NCI-H2227 (cell line): ENCODE data around the gene KIF16B.

Experiments used
- DNase-seq: peaks from one replicate; lab custom pipeline; 2025; ENCODE audit not compliant: unreplicated experiment; lab: John Stamatoyannopoulos, UW

Gene KIF16B

DNA sequence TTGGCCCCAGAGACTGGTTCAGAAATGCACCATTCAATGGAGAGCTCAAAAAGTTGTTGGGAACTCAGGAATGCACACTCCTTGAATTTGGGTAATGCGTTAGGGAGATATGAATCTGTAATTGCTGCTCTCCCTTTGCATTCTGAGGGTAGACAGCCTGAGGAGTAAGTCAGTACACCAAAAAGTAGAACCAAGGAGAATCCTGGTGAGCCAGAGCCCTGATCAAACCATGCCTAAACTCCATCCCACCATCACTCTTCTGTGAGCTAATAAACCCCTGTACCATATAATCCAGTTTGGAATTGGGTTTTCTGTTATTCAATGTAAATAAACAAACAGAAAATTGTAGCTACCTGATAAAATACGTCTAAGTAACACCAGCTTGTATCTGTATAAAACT lies 90.2 kb downstream of the KIF16B start:
- no peak for DNase-seq

DNA sequence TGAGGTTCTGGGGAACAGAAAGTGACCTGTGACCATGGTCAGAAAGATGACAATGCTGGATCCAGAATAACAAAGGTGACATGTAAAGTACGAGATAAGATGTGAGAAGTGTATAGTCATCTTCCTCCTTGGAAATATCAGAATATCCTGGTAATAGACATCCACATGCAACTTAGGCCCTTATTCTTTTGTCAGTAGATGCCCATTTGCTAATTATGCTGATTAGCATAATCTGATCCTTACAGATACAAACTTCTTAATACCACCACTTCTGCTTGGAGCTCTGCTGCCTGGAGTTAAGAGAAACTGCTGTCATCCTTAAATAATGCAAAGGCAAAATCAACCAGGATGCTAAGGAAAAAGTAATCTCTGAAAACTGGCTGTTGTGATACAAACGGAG lies 91.3 kb downstream of the KIF16B start:
- no peak for DNase-seq

DNA sequence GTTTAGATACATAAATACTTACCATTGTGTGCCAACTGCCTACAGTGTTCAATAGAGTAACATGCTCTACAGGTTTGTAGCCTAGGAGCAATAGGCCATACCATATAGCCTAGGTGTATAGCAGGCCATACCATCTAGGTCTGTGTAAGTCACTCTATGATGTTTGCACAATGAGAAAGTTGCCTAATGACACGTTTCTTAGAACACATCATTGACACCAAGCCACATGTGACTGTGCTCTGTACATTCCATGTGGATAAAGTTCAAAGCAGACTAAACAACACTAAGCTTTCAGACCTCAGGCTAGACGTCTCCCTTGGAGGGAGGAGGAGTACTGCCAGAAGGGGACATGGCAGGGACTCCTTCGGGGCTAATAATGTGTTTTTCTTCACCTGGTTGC lies 93.6 kb downstream of the KIF16B start:
- DNase-seq = no peak

DNA sequence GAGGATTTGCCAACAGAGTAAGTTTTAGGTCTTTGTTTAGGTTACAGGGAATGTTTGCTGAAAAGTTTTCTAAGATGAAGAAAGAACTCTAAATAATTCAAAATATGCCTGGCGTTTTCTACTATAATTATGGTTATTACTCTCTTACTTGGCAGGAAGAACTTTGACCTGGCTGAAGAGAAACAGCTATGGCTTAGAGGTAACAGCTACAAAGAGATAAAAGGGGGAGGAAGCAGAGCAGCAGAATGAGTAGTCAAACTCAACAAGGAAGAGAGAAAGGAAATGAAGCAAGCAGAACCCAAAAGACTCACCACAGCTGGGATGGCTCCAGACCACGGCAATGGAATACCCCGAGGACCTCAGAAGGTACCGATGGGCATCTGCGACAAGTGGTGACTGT lies 95.6 kb downstream of the KIF16B start:
- no peak for DNase-seq

DNA sequence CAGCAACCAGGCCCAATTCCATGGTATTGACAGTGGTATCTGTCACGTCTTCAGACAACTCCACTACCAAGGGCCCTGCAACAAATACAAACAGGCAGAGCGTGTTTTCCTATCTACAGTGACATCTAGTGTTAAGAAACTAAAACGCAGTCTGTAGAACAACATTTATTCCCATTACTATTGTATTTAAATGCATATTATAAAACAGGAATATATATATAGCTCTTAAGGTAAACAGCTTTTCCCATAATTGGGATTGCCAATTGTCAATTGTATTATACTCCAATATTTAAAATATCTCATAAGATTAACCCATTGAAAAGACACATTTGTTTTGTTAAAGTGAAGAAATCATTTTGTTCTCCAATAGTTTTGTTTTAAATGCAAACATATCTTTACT lies 97.2 kb downstream of the KIF16B start:
- DNase-seq = peak; percentile 67

DNA sequence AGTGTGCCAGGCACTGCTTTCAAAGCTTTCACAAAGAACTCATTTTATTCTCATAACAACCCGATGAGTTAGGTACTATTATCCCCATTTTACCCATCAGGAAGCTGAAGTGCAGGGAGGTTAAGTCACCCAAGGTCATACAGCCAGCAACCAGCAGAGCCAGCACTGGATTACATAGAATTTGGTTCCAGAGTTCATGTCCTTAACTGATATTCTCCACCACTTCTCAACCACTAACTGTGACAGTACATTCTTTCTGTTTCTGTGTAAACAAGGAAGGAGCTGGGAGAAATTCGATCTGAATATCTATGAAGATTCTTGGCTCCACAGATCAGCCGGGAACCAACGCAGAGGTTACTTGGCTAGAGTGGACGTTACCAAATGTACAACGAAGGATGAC lies 98.0 kb downstream of the KIF16B start:
- DNase-seq = peak; percentile 6

DNA sequence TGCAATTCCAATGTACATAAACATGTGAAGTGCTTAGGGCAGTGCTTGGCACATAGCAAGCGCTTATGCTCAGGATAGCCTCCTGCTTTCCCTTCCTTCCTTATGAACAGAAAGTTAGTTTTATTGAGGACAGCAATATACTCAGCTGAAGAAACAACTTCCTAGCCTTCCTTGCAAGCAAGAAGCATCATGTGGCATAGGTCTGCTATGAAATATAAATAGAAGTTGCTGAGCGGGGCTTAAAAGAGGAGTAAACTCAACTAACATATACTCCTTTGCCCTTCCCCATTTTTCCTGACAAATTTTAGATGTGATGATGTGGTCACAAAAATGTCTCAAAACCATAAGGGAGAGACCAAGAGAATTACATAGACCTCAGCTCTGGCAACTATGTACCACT lies 98.9 kb downstream of the KIF16B start:
- no peak for DNase-seq

DNA sequence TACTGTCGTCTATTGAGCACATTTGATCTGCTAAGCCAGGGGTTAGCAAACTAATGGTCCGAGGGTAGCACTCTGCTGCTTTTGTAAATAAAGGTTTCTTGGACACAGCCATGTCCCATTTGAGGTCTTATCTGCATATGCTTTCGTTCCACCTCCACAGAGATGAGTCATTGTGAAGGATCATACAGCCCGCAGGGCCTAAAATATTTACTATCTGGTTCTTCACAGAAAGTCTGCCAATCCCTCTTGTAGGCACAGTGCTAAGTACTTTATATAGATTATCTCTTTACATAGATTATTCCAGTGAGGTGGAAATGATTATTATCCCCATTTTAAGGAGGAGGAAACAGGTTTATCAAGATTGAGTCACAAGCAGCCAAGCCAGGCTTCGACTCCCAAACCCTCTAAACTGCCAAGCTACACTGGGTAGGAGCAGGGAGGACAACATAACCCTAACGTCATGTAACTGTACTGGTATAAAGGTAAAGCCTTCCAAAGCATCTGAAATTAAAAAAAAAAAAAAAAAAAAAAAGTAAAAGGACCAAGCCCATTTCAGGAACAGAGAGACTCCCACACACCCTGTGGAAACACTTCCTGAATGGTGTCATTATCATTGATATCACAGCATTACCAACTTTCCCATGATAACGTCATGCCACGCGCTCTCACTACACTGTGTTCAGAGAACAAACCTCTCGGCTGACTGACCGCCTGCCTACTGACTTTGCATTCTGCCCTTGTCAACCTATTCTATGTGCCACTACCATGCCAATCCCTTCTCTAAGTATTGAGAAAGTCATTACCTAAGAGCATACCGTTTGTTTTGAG lies 101.0 kb downstream of the KIF16B start:
- no peak for DNase-seq

DNA sequence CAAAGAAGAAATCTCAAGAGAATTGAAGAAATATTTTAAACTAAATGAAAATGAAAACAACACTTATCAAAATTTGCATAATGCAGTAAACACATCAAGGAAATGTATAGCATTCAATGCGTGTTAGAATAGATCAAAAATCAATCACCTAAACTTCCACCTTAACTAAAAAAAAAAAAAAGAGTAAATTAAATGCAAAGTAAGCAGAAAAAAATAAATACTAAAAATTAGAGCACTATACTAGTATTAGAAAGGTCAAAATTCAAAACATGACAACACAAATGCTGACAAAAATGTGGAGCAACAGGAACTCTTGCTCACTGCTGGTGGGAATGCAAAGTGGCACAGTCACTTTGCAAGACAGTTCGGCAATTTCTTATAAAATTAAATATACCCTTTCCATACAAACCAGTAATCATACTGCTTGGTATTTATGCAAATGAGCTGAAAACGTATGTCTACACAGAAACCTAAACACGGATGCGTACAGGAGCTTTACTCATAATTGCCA lies 103.8 kb downstream of the KIF16B start:
- DNase-seq = no peak

DNA sequence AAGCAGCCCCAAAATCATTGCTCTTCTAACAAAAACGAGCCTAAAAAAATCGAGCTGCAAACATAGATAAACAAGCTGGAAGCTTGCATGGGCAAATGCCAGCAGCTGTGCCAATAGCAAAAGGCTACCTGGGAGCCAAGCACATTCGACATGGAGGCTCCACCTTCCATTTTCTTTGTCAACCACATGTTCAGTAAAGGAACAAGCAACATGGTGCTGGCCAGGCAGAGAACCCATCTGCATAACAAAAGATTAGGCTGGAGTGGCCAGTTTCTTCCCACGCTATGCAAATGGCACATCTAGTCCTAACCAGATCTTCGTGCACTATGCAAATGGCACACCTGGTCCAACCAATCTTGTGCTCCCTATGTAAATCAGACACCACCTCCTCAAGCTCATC lies 110.5 kb downstream of the KIF16B start:
- no peak for DNase-seq

DNA sequence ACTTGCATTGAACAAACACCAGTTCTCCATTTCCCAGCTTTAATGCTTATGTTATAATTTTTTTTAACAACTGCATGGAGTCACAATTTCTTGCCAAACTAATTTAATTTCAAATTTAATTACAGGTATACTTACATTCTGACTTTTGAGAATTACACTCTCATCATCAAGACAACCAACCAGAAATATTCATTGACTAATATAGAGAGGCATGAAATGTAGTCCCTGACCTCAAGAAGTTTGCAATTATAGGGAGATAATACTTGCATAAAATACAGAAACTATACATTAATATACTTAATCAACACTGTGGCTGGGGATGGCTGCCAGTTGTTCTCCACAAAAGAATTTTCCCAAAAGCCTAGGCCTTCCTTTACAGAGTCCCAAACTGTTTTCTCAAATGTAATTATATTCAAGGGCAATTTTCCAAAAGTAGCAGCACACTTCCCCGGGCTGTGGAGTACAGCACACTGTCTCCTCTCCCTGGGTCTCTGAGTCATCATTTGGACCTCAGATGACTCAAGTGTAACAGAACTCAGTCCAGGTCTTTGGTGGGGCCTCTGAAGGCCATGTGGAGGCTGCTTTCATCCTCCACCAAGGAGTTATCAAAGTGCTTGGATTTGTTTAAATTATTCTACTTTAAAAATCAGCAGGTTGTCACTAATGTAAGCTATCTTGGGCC lies 114.1 kb downstream of the KIF16B start:
- DNase-seq = no peak

DNA sequence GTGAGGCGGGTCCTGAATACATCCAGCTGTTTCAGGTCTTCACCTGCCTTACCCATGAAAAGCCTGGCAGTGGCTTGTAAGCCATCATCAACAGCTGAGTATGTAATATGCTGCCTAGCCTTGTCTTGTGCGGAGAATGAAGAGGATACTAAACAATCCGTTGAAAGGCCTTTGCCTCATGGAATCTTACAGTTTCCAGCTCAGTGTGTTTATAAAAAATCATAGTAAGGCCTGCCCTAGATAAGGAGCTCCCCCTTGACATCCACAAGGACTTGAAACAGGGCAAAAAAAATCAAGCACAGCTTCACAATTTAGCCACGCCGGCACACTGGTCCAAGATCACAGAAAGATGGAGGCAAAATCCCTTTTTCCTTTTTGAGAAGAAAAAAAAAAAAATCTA lies 115.7 kb downstream of the KIF16B start:
- no peak for DNase-seq

DNA sequence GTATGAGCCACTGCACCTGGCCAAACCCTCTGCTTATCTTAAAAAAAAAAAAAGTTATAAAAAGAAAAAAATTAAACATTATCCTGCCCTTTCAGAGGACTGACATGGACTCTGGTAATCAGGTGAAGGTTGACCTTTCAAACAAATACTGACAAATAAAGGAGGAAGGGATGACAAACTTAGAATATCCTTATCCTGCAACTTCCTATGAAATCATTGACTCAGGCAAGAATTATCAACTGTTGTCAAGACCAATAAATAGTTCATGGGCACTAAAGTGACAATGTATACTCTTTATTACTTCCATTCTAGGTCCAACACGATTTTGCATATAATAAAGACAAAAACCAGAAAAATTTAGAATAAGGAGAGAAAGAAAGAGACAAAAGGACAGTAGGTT lies 117.9 kb downstream of the KIF16B start:
- DNase-seq = no peak

DNA sequence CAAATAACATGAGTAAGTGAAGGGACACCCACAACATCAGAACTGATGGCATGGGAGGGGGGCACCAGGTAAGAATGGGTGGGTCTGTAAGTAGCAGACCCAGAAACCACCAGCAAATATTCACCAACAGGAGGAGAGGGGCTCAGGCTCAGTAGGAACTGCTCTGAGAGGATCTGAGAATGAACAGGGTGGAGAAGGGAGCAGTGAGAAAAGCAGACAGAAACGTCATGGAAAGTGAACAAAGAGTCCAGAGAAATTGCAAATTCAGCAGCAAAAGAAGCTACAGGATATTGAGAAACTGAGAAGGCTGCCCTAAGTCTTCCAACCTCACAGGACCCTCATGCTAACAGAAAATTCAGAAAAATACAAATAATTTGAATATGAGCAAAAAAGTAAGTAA lies 121.3 kb downstream of the KIF16B start:
- DNase-seq = no peak

DNA sequence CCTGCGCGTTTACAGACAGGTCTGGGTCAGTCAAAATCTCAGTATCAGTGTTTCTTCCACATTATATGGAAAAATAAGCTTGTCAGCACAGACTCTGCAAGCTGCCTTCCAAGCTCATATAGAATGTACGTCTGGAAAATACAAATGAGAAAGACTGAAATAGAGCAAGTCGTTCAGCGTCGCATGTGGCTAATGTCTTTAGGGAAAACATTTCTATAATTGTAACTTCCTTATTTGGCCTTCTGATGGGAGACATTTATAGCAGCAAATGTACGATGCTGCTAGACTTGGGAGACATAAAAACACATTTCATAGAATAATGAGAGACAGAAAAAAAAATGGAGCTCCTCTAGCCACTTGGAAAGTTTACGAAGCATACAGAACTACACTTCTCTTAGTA lies 122.2 kb downstream of the KIF16B start:
- DNase-seq = no peak

DNA sequence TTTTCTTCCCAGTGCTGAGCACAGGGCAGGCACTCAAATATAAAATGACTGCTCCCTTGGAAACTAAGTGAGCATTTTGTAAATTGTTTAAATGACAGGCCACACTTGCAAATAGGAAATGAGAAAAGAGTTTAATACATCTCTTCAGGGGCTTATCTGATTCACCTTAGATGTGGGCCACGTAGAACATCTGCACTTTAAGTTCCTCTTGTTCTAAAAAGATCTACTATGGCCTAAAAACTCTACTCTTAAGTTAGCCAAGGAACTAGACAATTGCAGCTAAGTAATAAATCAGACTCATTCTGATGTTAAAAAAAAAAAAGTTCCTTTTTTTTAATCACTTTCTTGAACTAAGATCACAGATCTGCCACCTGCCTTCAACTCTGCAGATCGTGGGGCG lies 126.3 kb downstream of the KIF16B start:
- no peak for DNase-seq

DNA sequence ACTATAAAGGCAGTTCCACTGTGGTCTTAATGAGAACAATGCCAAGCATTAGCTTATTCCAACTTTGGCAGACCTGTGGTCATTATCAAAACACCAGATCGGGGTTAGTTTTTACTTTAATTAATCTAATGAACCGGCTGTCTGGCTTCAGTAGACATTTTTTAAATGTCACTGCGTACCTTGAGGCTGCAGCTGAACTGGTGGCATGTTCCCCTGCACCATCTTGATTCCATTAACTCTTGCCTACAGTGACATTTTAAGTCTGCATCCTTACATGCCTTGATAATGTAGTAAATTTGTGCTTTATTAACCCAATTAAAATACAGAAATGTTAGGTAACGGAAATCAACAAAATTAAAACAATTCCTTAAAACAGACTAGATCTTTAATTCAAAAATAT lies 127.0 kb downstream of the KIF16B start:
- no peak for DNase-seq

DNA sequence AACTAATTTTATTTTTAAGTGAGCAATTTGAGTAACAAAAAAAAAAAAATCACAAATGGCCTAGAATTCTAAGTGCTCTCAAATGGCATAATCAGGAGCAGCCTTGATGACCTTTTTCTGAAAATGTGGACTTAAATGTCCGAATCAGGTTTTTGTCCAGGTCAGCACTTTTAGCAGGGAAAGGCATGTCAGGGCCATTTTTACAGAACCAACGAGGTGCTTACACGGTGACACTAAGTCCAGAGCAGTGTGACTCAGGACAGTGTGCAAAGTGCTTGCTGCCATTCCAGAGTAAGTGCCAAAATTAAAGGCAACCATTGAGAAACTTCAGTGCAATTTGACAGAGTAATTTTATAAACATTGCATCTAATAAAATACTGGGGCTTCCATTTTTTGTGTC lies 127.8 kb downstream of the KIF16B start:
- no peak for DNase-seq

DNA sequence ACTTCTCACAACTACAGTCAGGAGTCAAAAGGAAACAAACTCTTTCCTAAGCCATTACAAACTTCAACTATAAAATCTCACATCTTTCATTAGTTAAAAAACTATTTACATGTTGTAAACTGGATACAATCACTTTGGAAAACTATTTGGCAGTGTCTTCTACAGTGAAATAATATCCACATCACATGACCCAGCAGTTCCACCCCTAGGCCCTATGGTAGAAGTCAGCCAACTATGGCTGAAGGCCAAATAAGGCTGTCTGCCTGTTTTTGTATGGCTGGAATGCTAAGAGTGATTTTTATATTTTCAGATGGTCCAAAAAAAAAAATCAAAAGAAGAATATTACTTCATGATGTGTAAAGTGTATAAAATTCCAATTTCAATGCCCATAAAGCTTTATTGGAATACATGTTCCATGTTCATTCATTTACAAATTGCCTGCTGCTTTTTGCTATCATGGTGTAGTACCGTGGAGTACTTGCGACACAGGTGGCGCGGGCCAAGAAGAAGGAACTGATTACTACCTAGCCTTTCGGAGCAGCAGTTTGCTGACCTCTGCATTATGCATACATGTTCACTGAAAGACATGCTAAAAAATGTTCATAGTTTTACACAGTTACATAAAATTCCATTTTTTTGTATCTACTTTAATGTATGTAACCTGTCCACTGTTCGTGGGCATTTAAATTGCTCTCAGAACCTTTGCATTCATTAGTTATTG lies 129.0 kb downstream of the KIF16B start:
- DNase-seq = no peak

DNA sequence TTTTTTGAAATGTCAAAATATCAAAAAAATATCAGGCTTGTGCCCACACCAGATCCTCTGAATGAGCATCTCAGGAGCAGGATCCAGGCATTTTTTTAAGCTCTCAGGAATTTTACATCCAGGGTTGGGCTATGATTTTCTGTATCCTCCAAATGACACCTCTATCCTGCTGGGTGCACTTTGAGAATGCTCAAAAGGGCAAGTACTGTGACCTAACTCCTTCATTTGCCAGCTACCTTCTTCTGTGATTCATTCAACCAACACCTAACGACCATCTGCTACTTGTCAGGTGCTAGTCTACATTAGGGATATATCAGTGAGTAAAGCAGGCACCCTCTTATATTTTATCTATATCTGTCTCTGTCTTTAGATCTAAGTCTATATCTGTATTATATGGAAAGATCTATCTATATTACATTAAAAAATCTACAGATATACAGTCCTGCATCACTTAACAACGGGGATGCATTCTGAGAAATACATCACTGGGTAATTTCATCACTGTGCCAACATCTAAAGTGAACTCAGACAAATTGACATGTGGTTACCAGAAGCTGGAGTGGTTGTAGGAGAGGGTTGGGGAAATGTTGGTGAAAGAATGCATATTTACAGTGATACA lies 131.6 kb downstream of the KIF16B start:
- DNase-seq = no peak

DNA sequence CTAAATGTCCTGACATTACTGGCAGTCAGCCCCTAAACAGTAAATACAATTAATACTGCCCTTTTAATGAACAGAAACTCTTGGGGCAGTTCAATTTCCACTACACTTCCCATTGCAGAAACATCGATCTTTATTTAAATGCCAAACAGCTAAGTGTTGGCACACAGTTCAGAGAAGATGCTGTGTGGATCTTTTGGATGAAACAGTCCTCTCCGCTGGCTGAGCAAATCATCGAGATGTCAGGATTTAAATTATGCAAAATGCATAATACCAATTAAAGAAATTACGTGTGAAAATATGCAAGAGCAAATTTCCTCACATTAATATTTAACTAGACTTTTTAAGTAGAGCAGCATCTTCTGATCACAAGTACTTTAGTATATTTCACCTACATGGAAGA lies 132.6 kb downstream of the KIF16B start:
- no peak for DNase-seq
